ENCODE results near the gene STK40.

STK40 gene

DNA sequence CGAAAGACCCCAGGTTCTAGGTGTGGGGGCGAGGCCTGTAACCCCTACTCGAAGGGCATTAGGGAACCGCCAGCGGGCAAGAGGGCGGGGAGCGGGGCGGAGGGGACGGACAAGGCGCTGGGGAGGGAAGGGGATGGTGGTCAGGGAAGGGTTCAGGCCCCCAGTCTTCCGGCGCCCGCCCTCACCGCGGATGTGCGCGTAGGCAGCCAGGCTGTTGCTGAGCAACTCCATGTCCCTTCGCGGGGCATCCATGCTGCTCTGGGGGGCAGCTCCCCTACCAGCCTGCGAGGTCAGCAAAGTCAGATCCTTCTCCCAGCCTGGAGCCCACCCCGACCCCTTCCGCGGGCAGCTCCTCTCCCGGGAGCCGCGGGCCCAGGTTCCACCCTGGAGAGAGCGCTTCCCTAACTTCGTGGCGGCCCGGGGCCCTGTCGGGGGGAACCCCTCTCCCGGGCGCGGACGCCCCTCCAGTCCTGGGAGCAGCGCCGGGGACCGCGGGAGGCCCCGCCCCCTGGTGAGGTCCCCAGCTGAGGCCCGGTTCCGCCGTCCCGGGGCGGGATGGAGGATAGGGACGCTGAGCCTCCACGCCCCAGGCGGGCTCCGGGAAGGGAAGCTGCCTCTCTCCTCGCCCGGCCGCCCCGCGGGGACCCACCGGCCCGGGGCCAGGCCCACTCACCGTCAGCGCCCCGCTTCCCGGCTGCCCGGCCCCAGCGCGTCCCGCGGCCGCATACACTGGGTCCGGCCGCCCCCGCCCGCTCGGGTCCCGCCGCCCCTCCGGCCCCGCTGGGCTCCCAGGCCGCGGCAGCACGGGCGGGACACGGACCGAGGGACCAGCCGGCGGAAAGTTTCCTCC, 62.7 kb downstream of the STK40 start:
- no peaks in the 10 kb centered on the region for H3K27me3 ChIP-seq (ENCODE audit: insufficient read depth, low read length)

DNA sequence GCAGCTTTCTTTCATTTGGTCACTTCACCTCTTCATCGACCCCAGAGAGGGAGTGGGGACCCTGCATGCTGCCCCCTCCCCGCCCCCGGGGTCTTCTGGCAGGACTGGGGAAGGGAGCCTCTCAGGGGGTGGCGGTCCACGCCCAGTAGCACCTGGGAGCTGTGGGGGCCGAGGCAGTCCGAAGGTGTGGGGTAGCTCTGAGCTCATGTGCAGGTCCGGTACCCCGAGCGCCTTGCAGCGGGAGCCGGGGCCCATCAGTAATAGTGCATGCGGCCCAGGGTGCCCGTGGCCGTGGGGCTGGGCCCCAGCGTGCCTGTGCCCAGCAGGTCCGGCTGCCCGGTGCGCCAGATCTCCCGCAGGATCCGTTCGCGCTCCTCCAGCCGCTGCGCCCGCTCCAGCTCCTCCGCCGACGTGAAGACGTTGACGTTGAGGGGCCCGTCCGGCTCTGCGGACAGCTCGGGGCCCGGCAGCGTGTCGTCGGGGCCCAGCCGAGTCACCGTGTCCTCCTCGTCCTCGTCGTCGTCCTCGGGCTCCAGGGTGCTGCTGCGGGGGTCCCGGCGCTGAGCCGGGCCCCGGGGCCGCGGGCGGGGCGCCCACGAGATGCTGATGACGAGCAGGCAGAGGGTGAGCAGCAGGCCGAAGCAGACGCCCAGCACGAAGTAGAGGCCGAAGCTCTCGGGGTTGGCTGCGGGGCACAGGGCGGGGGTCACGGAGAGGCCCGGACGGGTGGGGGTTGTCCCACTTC, 63.5 kb downstream of the STK40 start:
- no peaks in the 10 kb centered on the region for H3K27me3 ChIP-seq (ENCODE audit: insufficient read depth, low read length)
- peaks cover 27% of the 10 kb centered on the region for H3K36me3 ChIP-seq (ENCODE audit: insufficient read depth, low read length)

More for the DNA sequence above, 62.7 kb downstream of the STK40 start:
- Histone ChIP-seq H3K4me1 (ENCODE audit: insufficient read depth, low read length) (peaks cover 20% of the 10 kb centered on the region), H3K4me3 (ENCODE audit: low read length) (peak overlapping the region; percentile 45), H3K9me3 (ENCODE audit: low read length) (no peaks in the 10 kb centered on the region), H3K36me3 (ENCODE audit: insufficient read depth, low read length) (peaks cover 24% of the 10 kb centered on the region), H2AFZ (ENCODE audit: low read depth, low read length) (no peak overlapping the region)

DNA sequence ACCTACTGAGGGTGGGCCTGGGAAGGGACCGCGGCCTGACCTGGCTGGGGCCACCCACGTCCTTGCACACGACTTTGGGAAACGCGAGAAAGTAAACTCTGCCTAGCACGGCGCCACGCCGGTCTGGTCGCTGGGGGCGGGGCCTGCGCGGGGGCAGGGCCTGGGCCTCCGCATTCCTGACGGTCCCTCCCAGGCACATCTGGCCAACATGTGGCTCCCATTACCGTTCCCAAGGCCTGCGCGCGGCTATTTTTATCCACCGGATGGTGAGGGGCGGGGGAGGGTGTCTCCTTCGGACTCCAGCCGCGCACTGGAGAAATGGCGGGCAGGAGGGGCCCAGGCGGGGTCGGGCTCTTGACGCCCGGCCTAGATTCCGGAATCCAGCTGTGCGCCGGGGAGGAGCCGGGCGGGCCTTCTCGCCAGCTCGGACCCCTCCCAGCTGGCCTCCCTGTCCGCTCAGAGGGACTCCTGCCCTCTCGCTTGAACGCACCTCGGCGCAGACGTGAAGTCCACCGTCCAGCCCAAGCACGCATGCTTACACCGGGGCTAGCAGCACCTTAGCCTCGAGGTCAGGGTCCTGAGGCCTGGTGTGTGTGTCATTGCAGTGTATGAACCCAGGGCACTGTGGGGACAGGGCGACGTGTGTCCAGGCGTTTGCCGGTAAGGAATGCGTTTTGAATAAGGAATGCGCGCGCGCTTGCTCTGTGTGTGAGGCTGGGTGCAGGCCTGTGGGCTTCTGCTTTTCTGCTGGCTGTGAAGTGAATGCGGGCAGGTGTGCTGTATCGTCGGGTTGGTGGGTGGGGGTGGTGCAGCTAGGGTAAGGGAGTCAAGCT, 64.4 kb downstream of the STK40 start:
- H3K9me3 ChIP-seq (ENCODE audit: low read length): no peaks in the 10 kb centered on the region
- no peaks in the 10 kb centered on the region for H3K27me3 ChIP-seq (ENCODE audit: insufficient read depth, low read length)
- H3K4me1 ChIP-seq (ENCODE audit: insufficient read depth, low read length): peaks cover 20% of the 10 kb centered on the region
- no peak overlapping the region for H3K4me3 ChIP-seq (ENCODE audit: low read length)
- H3K36me3 ChIP-seq (ENCODE audit: insufficient read depth, low read length): peaks cover 36% of the 10 kb centered on the region
- H2AFZ ChIP-seq (ENCODE audit: low read depth, low read length): no peak overlapping the region

More for the DNA sequence above, 63.5 kb downstream of the STK40 start:
- no peak overlapping the region for H2AFZ ChIP-seq (ENCODE audit: low read depth, low read length)
- peaks cover 20% of the 10 kb centered on the region for H3K4me1 ChIP-seq (ENCODE audit: insufficient read depth, low read length)
- H3K9me3 ChIP-seq (ENCODE audit: low read length): no peaks in the 10 kb centered on the region
- no peak overlapping the region for H3K4me3 ChIP-seq (ENCODE audit: low read length)

DNA sequence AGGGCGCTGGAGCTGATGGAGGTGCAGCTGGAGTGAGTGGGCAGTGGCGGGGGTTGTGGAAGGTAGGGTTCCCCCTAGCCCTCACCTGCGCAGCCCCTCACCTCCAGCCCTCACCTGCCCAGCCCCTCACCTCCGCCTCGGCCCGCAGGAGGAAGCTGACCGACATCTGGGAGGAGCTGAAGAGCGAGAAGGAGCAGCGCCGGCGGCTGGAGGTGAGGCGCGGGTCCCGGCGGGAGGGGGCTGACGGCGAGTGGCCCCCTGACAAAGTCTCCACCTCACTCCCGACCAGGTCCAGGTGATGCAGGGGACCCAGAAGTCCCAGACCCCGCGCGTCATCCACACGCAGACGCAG, 65.0 kb downstream of the STK40 start:
- Histone ChIP-seq H3K9me3 (ENCODE audit: low read length) (no peaks in the 10 kb centered on the region), H3K27me3 (ENCODE audit: insufficient read depth, low read length) (no peaks in the 10 kb centered on the region), H3K36me3 (ENCODE audit: insufficient read depth, low read length) (peaks cover 38% of the 10 kb centered on the region), H3K4me1 (ENCODE audit: insufficient read depth, low read length) (peaks cover 20% of the 10 kb centered on the region), H3K4me3 (ENCODE audit: low read length) (no peak overlapping the region), H2AFZ (ENCODE audit: low read depth, low read length) (no peak overlapping the region)

DNA sequence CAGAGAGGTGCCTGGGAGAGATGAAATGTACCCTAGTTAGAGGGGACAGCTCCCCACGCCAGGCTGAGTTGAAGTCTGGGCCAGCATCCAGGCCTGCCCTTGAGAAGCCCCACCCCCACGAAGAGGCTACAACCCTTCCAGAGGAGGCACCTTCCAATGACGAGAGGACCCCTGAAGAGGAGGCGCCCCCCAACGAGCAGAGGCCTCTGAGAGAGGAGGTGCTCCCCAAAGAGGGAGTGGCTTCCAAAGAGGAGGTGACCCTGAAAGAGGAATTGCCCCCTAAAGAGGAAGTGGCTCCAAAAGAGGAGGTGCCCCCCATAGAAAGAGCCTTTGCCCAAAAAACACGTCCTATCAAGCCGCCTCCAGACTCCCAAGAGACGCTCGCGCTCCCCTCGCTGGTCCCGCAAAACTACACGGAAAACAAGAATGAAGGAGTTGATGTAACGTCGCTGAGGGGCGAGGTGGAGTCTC, 65.4 kb downstream of the STK40 start:
- Histone ChIP-seq H3K36me3 (ENCODE audit: insufficient read depth, low read length) (peaks cover 41% of the 10 kb centered on the region), H3K4me3 (ENCODE audit: low read length) (no peak overlapping the region), H3K9me3 (ENCODE audit: low read length) (no peaks in the 10 kb centered on the region), H2AFZ (ENCODE audit: low read depth, low read length) (no peak overlapping the region), H3K27me3 (ENCODE audit: insufficient read depth, low read length) (no peaks in the 10 kb centered on the region), H3K4me1 (ENCODE audit: insufficient read depth, low read length) (peaks cover 20% of the 10 kb centered on the region)

DNA sequence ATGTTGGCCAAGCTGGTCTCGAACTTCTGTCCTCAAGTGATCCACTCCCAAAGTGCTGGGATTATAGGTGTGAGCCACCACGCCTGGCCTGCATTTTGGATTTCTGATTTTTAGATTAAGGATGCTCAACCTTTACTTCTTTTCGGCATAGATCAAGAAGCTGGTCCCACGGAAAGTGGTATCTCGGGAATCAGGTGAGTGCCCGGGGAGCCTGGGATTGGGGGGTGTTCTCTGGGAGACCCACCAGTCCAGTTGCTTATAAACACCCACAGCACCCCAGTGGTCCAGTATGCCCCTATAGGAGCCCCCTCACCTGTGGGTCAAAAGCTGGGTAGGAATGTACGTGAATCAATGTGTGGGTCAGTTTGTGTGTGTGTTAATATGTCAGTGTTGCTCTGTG, 76.3 kb downstream of the STK40 start:
- H3K36me3 ChIP-seq (ENCODE audit: insufficient read depth, low read length): peaks cover 45% of the 10 kb centered on the region
- H3K9me3 ChIP-seq (ENCODE audit: low read length): no peaks in the 10 kb centered on the region
- no peaks in the 10 kb centered on the region for H3K27me3 ChIP-seq (ENCODE audit: insufficient read depth, low read length)
- no peak overlapping the region for H3K4me3 ChIP-seq (ENCODE audit: low read length)
- no peak overlapping the region for H2AFZ ChIP-seq (ENCODE audit: low read depth, low read length)
- H3K4me1 ChIP-seq (ENCODE audit: insufficient read depth, low read length): no peaks in the 10 kb centered on the region

DNA sequence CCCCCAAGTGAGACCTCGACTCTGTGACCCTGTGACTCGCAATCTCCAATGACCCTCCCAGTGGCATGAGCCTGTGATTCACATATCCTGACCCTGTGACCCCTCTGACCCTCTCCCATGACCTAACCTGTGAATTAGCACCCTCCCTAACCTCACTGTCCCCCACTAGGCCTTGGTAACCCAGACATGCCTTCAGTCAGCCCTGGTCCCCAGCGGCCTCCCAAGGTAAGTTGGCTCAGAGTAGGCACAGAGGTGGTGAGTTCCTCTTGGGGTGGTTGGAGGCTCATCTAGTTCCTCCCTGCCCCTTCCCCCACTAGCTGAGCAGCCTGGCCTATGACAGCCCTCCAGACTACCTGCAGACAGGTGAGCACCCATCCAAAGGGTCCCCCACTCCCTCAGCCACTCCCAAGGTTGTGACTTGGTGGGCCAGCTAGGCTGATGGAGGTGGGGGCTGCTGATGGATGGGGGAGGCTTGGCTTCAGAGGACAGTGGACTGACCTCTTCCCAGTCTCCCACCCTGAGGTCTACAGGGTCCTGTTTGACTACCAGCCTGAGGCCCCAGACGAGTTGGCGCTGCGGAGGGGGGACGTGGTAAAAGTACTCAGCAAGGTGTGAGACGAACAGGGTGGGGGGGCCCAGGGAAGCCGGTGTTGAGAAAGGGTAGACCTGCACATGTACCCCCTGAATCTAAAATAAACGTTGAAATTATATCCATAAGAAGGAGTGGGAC, 78.0 kb downstream of the STK40 start:
- H3K27me3 ChIP-seq (ENCODE audit: insufficient read depth, low read length): no peaks in the 10 kb centered on the region
- H2AFZ ChIP-seq (ENCODE audit: low read depth, low read length): no peak overlapping the region
- no peak overlapping the region for H3K4me3 ChIP-seq (ENCODE audit: low read length)
- H3K9me3 ChIP-seq (ENCODE audit: low read length): no peaks in the 10 kb centered on the region
- peaks cover 3% of the 10 kb centered on the region for H3K4me1 ChIP-seq (ENCODE audit: insufficient read depth, low read length)
- peaks cover 55% of the 10 kb centered on the region for H3K36me3 ChIP-seq (ENCODE audit: insufficient read depth, low read length)

DNA sequence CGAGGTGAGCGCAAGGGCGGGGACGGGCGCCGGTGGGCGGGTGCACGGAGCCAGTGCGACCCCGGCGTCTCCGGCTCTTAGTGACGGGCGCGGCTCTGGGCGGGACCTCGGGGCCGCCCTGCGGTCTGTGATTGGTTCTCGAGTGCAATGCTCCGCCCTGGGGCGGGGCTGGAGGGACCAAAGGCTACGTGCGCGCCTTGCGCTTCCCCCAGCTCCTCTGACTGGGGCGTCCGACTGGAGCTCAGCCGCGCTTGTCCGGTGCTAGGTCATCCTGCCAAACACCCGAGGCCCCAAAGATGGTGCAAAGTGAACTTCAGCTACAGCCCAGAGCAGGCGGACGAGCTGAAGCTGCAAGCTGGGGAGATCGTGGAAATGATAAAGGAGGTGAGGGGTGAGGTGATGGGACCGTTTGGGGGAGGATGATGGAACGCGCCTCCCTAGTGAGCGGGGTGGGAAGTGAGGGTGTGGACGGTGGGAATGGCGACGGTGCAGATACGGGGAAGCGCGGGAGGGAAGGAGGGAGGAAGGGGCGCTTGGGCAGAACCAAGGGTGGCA, 78.7 kb downstream of the STK40 start:
- H3K36me3 ChIP-seq (ENCODE audit: insufficient read depth, low read length): peaks cover 60% of the 10 kb centered on the region

DNA sequence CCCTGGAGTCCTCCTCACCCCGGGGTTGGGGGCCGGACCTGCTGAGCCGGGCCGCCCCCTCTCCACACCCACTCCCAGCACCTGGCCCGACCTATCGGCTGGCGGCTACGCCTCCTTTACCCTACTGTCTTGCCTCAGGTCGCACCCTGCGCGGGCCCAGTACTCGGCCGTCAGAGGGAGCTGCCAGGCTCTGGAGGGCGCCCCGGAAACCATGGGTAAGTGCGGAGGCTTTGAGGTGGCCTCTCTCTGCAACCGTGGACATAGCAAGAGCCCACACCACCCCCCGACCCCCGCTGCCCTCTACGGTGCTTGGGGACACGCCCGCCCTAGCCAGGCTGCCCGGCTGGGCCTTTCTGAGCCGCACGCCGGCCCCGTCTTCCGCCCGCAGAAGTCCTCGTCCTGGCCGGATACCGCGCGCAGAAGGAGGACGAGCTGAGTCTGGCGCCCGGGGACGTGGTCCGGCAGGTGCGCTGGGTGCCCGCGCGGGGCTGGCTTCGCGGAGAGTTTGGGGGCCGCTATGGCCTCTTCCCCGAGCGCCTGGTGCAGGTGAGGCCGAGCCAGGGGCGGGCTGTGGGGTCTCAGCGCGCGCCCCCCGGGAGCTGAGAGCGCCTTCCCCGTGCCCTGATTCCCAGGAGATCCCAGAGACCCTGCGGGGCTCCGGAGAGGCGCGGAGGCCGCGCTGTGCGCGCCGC, 79.4 kb downstream of the STK40 start, which contains the start of gene SH3D21:
TSS of gene SH3D21 (plus strand) at position 159 of the 692 bp plus-strand sequence. CDS start at position 212, 53 bp downstream.
- Histone ChIP-seq H3K27me3 (ENCODE audit: insufficient read depth, low read length) (no peaks in the 10 kb centered on the region), H3K4me3 (ENCODE audit: low read length) (no peak within 1 kb of the TSS), H3K36me3 (ENCODE audit: insufficient read depth, low read length) (peaks cover 63% of the 10 kb centered on the region), H3K4me1 (ENCODE audit: insufficient read depth, low read length) (peaks cover 3% of the 10 kb centered on the region), H3K9me3 (ENCODE audit: low read length) (no peaks in the 10 kb centered on the region), H2AFZ (ENCODE audit: low read depth, low read length) (no peak within 1 kb of the TSS)

More for the DNA sequence above, 78.7 kb downstream of the STK40 start:
- Histone ChIP-seq H3K4me3 (ENCODE audit: low read length) (no peak overlapping the region), H2AFZ (ENCODE audit: low read depth, low read length) (no peak overlapping the region), H3K9me3 (ENCODE audit: low read length) (no peaks in the 10 kb centered on the region), H3K4me1 (ENCODE audit: insufficient read depth, low read length) (peaks cover 3% of the 10 kb centered on the region), H3K27me3 (ENCODE audit: insufficient read depth, low read length) (no peaks in the 10 kb centered on the region)

DNA sequence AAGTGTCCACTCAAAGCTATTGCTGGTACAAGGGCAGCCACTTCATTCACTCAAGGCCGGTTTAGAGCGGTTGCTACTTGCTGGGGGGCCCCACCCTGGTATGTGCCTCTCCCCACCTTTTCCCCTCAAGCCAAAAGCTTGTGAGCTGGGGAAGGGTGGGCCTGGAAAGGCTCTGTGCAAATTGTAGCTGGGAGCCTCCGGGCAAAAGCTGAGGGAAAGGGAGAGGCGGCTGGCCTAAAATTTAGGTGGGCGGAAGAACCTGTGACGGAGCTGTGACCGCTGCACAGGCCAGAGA, 79.9 kb downstream of the STK40 start:
- H3K27me3 ChIP-seq (ENCODE audit: insufficient read depth, low read length): no peaks in the 10 kb centered on the region
- H3K4me3 ChIP-seq (ENCODE audit: low read length): no peak overlapping the region
- H3K9me3 ChIP-seq (ENCODE audit: low read length): no peaks in the 10 kb centered on the region
- peaks cover 68% of the 10 kb centered on the region for H3K36me3 ChIP-seq (ENCODE audit: insufficient read depth, low read length)
- H3K4me1 ChIP-seq (ENCODE audit: insufficient read depth, low read length): peaks cover 3% of the 10 kb centered on the region
- no peak overlapping the region for H2AFZ ChIP-seq (ENCODE audit: low read depth, low read length)

DNA sequence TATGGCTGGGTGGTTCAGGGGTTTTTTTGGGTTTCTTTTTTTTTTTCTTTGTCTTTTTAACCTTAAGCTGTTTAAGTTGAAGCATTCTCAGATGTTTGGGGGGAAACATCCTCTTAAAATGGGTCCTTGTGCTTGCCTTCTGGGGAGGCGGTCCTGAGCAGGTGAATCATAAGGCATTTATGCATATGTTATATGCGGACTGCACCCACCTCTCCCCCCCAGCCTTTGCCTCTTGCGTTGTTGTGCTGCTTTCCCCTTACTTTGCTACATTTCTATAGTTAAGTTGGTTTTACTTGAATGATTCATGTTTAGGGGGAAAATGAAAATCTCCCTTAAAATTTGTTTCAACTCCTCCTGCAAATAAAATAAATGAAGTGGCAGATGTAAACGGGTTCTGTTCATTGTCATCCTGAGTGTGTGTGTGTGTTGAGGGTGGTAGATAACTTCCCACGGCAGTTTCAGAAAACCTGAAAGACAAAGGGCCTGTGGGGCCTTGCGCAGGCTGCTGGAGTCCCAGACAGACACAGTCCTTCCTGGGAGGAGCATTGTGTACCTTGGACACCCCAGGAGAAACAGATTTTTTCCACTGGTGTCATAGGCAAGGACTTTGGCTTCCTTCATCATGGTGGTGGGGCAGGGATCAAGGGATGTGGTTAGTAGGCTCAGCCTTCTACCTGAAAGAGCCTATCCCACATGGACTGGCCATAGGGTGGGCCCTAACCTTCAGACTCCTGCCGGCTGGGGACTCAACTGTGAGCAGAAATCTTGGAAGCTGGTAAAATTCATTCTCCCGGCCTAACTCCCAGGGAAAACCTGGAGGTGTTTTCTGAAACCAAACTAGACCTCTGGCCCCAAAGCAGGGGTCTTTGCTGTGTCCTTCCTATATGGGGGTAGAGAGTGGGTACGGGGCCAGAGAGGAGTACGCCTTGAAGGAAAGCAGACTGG, 80.5 kb downstream of the STK40 start:
- H3K27me3 ChIP-seq (ENCODE audit: insufficient read depth, low read length): no peaks in the 10 kb centered on the region
- peaks cover 71% of the 10 kb centered on the region for H3K36me3 ChIP-seq (ENCODE audit: insufficient read depth, low read length)
- peaks cover 3% of the 10 kb centered on the region for H3K4me1 ChIP-seq (ENCODE audit: insufficient read depth, low read length)
- H3K4me3 ChIP-seq (ENCODE audit: low read length): no peak overlapping the region
- H3K9me3 ChIP-seq (ENCODE audit: low read length): no peaks in the 10 kb centered on the region
- H2AFZ ChIP-seq (ENCODE audit: low read depth, low read length): no peak overlapping the region
